NCI-H748 (cell line): ENCODE data around the gene CHAC1.

Experiments
- DNase-seq: peaks from one replicate; lab custom pipeline; 2025; ENCODE audit not compliant: unreplicated experiment; lab: John Stamatoyannopoulos, UW

Gene CHAC1, protein sequence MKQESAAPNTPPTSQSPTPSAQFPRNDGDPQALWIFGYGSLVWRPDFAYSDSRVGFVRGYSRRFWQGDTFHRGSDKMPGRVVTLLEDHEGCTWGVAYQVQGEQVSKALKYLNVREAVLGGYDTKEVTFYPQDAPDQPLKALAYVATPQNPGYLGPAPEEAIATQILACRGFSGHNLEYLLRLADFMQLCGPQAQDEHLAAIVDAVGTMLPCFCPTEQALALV

DNA sequence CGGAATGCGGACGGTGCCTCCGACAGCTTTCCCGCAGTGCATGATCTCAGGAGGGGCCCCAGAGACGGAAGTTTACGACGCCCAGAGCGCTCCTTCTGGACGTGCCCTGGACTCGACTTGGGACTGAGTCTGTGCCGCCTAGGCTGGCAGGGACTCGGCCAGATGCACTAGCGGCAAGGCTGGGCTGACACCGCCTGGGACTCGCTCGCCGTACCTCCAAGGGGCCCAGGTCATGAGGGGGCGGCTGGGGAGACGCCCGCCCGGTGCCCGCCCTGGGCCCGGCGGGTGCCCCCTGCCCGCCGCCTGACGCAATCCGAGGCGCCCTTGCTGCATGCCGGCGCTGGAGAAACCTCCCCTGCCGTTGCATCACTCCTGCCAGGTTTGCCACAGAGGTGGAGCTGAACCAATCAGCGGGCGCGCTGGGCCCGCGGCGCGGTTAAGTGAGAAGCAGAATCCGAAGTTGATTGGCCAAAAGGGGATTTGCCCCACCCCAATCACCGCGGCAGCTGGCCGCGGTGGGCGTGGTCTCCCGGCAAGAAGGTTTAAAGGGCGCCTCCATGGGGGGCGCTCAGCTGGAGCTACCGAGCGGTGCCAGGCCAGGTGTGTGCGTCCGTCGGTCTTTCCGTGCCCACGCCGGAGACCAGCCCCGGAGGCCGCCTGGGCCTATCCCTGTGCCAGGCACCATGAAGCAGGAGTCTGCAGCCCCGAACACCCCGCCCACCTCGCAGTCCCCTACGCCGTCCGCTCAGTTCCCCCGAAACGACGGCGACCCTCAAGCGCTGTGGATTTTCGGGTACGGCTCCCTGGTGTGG is at the start of gene CHAC1:
Gene CHAC1, plus strand, starts transcription at position 571 of the 812 bp plus-strand sequence. Its CDS starts 113 bp downstream, at position 684.
- DNase-seq: peak; percentile 95

DNA sequence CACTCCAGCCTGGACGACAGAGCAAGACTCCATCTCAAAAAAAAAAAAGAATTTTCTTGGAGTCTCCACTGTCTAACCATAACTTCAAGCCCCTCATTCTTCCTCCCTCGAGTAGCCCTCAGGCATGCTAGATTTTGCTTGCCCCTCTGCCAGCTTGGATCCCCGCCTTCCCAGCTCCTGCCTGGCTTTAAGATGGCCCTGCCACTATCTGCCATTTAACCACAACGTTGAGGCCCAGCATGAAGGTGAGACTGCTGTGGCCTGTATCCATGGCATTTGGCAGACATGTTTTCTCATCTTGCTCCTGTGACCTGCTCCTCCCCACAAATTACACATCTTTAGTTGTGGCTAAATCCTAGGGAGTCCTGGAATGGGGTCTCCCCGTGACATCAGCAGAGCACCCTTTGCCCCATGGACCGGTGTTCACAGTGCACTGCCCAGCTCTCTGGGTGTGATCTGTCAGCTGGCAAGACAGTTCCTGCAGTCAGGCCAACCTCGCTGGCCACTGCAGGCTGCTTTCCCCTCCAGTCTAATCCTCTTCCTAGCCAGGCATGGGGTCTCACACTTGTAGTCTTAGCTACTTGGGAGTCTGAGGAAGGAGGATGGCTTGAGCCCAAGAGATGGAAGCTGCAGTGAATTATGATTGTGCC is 48.6 kb upstream of the CHAC1 start:
- no peak for DNase-seq

DNA sequence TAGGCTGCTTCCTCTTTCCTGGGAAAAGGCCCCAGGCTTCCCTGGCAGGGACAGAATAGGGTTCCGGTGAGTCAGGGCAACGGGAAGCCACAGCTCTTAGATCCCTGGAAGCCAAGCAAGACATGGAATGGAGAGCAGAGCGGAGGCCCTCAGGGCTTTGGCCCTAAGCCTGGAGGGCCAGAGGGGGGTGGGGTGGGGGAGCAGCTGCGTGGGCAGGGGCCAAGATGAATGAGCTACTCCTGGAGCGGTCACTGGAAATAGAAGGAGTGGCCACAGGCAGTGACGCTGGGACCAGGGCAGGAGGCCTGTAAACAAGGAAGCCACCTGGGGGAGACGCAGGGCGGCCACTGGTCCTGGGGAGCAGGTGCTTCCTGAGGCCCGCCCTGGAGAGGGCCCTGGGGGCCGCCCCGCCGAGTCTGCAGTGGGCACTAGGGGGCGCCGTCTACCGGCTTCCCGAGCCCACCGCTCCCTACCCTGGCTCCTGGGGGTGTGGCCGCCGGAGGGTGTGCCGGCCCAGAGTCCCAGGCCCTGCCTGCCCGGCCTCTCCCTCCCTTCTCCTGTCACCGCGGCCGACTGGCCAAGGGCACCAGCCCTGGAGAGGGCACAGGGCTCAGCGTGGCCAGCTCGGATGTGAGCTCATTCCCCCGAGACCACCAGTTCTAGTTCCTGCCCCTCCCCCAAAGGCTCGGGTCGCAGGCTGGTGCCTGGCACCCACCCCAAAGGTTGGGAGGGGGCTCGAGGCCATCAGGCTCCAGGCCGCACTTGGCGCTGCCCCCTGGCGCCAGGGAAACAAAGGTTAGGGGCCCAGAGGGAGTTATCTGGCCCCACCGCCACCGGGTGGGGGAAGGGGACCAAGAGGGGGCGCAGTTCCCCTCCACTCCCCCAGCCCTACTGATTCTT is 46.9 kb upstream of the CHAC1 start:
- DNase-seq: peak; percentile 81

DNA sequence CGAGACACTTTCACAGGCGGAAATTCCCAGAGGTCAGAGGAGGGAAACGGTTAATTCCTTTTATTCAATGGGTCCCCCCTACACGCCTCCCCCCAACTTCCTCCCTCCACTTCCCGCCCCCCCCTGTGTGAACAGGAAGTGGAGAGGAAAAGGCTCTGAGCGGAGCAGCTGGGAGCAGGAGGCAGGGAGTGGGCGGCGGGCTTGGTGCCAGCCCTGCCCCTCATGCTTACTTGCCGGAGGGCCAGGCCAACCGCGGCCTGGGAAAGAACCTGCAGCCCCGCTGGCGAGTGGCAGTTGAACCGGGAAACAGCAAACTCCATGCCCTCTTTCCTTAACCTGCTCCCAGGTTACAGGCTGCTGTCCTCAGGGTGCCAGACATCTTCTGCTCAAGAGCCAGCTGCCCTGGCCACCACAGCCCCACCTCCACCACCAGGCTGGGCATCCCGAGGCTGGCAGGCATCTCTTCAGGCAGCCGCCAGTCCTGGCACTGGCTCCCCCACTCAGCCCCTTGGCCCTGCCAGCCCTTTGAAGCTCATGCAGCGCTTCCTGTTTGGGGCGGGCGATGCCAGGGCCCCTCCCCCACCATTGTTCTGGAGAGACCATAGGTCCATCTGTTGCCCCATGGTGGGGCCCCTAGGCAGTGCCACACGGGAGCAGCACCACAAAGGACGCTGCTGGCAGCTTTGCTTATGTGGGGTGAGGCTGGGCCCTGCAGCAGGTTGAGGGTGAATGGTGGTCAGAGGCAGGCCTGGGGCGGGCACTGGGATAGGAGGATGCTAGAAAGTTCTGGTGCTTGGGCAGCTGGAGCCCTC is 46.1 kb upstream of the CHAC1 start:
- peak; percentile 23 for DNase-seq

DNA sequence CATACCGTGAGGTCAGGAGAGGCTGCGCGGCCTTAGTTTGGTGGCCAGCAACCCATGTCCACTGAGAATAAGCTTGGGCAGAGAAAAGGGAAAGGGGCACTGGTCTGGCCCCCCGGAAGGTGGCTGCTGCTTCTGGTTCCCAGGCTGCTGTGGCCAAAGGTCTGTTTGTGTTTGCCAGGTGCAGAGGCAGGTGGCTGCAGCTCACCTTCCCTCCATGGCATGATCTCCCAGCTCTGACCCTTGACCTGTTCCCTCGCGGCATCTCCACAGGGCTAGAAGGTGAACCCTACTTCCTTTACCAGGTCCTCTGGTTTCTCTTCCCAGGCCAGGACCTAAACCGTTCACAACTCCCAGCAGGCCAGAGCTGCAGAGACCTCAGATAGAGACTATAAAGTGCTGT is 45.2 kb upstream of the CHAC1 start:
- no peak for DNase-seq

DNA sequence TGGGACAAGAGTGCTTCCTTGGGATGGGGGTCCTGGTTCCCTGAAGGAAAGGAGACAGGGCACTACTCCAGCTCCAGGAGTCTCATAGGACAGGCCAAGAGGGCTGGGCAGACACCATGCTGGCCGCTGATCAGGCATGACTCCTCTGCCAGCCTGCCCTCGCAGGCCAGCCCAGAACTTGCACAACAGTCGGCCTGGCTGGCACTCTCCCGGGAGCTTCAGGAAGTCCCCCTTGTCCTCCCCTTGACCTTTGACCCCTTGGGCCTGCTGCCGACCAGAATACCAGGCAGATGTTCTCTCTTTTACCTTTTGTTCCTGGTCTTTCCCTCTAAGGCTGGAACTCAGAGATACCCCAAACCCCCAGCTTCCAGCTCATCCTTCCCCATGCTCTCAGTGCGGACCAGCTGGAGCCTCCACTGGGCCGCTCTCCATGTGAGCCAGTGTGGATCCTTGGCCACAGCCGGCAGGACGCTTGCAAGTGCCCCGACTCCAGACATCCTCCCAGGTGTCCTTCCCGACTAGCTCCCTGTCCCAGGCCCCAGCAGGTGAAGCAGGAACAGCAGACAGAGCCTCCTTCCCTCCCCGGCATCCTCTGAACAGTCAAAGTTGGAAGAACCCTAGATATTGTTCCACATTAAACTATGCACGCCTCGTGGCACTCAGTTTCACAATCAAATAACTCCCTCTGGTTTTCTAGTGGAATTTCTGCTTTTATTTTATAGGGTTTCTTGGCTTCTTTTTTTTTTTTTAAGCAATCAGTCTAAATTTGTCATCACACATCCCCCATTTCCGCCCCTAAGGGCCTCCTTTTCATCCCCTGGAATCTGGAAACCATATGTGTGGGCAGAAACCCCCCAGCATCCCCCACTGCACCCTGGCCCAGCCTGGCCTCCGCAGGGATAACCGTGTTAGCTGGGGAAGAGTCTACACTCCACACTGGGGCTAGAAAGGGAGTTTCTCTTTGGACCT is 43.3 kb upstream of the CHAC1 start:
- no peak for DNase-seq

DNA sequence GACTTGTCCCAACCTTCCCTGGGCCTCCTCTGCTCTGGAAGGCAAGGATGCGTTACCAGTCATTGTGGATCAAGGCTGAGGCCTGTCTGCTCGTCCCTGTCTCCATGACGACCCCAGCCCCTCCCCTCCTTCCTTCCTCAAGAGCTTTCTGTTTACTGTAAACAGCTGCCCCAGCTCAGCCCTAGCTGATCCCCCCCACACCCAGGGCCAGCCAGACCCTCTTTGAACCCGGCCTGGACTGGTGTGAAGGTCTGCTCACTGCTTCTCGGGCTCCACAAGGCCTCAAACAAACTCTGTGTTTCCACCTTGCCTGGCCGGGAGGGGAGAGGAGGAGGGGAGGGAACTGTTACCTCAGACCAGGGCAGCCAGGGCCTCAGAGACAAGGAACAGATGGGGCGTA is 42.1 kb upstream of the CHAC1 start:
- DNase-seq: peak; percentile 38

DNA sequence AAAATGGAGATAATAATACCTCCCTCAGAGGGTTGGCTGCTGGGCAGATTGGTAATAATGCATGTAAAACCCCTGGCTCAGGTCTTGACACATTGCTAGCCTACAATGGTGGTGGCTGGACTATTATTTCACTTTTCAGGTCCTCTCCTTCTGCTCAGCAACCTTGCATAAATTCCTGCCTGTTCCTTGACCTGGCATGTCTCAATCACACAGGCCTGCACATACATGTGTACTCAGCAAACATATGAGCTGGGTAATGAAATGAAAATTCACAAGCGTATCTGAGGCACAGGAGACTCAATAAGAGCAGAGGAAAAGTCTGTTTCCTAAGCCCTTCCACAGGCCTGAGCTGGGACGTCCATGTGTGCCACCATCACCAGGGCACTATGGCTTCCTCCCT is 41.6 kb upstream of the CHAC1 start:
- no peak for DNase-seq

DNA sequence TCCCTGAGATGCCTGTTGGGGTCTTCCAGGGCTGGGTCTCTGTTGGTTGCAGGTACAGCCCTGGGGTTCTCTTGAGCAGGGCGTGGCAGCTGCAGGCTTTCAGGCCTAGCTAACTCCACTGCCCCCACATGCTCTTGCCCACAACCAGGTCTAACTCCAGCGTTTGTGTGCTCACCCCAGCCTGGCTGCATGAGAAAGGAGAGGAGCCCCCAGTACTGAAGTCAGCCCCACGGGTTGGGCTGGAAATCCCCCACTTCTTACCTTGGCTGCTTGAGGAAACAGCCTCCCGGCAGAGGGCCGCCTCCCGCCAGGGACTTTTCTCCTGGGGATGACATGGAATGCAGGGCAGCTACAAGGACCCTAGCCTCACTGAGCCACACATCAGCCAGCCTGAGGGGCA is 40.8 kb upstream of the CHAC1 start:
- DNase-seq: no peak

DNA sequence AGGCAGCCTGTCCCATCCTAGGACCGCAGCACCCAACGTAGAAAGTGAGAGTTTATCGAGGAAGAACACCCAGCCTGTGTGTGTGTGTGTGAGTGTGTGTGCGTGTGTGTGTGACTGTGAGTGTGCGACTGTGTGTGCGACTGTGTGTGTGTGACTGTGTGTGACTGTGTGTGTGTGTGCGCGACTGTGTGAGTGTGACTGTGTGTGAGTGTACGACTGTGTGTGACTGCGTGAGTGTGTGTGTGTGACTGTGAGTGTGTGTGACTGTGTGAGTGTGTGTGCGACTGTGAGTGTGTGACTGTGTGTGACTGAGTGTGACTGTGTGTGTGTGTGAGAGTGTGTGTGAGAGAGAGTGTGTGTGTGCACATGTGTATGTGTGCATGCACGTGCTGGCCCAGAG is 39.3 kb upstream of the CHAC1 start:
- no peak for DNase-seq

DNA sequence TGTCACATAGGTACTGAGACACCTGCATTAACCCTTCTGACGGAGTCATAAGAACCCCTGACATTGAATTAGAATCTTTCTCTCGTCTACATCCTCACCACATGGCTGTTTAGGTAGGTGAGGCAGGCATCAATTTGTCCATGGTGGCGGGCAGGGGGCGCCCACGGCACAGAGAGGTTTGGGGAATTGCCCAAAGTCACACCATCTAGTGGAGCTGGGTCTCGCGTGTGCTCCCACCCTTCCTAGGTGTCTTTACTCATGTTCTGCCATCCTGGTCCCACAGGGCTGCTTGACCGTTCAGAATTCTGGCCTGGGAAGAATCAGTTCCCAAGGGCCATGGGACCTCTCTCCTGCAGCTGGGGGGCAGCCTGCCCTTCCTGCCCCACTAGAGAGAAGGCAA is 38.8 kb upstream of the CHAC1 start:
- DNase-seq: no peak

DNA sequence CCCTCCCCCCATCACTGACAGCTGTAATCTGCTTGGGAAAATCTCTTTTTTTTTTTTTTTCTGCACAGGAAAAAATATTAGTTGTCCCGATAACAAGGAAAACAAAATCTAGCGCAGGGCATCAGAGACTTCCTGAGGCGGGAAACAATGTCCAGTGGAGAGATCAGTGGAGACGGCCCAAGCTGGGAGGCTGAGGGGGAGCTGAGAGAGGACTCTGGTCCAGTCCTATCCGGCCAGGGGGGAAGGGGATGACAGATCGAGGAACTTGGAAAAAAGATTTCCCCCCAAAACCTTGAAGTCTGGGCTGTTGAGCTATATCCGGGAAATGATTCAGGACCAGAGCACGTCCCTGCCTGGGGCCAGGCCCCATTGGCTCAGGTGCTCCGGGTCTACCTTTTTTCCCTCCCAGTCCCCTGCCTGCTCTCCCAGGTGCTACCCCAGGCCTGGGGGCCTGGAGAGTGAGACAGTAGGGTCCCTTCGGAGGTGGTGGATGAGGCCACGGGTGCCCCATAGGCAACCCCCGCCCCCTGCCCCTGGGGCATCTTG is 38.1 kb upstream of the CHAC1 start:
- no peak for DNase-seq

DNA sequence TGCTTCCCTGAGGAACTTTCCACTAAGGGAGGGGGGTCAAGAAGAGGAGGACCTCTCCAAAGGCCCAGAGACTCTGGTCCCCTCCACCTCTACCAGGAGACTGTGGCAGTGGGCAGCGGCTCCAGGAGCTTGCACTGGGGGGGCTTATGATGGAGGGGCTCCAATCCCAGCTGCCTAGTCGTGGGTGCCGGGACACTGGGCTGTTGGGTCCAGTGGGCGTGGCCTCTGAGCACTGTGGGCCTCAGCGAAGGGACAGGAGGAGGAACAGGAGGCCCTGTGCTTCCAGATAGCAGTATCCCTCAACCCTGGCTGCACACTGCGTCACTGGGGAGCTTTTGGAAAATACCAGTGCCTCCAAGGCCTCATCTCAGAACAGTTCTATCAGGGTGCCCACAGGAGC is 37.6 kb upstream of the CHAC1 start:
- DNase-seq: no peak

DNA sequence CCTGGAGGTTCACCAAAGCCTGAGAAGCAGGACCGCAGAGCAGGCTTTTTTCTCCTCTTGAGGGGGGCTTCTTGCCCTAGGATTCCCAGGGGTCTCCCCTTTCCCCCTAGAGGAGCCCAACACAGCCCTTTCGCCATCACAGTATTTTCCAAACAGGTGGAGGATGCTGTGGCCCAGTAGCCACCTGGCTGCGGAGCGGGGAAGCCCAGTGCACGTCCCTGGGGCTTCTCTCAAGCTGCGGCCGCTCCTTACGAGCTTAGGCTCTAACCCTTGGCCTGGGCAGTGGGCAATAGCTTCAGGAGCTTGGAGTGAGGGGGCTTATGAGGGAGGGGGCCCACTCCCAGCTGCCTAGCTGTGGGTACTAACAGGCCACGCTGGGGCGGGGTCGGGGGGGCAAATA is 35.7 kb upstream of the CHAC1 start:
- no peak for DNase-seq

DNA sequence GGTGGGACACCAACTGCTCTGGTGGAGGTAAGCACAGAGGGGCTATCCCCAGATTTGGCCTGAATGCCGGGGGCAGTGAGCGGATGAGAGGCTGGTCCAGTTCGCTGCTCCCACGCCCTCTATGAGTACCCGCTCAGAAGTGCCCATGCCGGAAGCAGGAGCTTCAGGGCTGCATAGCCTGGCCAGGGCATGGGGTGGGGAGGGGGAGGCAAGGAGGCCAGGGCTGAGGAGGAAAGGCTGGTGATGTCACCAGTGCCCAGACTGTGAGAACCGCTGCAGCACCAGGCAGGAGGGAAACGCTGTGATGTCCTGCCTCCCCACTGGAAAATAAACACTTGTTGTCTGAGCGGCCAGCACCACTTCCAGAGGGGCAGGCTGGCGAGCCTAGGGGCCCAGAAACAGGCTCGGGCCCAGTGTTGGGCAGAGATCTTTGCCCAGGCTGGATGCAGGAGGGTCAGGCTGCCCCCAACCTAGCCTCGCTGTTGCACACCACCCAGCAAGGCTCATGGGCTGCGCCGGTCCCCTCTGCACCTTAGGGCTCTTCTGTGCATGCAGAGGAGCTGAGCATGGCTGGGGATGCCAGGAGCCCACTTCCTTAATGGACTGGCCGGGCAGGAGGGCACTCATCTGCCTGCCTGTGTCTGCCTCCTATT is 35.0 kb upstream of the CHAC1 start:
- peak; percentile 83 for DNase-seq

DNA sequence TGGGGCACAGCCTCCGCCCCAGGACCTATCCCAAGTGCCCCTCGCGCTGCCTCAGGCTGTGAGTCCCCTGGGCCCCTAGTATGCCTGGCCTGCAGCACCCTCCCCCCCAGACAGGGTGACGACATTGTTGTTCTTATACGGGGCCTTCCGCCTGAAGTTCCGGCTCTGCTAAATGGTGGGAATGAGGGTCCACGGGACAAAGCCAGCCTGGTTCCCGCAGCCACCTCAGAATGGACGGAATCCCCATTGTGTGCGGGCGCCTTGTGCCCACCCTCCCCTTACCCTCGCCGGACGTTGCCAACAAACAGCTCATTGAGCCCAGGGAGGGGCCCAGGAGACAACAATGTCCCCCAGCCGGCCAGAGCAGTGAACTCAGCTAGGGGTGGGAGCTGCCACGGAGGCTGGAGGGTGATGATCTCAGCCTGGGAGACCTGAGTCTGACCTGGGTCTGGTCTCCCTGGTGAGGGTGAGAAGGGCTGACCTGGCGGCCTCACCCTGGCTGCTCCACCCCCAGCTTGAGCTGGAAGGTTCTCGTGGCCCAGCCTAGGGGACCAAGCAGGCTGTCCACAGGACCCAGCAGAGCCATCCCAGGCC is 34.4 kb upstream of the CHAC1 start:
- no peak for DNase-seq

DNA sequence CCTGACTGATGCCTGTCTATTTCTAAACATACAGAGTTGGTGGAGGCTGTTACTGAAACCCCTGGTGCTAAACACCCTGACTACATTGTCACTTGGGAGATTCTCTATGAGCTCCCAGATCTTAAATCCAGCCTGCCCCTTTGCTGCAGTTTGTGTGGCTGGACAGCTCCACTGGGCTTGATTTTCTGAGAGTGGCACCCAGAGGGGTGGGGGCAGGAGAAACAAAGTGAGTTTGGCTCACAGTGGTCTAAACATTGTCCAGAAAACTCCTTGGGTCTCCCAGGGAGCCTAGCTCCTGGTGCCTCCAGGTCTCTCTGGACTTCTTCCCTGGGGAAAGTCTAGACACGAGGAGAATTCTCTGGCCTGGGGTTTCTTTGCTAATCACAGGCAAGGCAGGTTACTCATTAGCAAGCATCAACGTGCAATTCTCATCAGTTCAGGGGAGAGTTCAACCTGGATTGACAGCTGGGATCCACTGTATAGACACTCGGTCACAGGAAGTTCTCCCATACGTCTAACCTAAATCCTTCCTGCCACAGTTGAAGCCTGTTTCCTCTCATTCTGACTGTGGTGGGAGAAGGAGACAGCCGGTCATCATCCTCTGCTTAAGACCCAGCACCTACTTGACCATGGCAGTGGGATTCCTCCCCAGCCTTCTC is 31.2 kb upstream of the CHAC1 start:
- DNase-seq: no peak
